GM21447 (cell line): ENCODE results near the gene PTCH1.

Experiments
- ATAC-seq: cut with Tn5 transposase; IDR thresholded peaks from one replicate; pipeline ENCODE4 v1.9.1; 2021; ENCODE audit not compliant: unreplicated experiment

The PTCH1 gene

DNA sequence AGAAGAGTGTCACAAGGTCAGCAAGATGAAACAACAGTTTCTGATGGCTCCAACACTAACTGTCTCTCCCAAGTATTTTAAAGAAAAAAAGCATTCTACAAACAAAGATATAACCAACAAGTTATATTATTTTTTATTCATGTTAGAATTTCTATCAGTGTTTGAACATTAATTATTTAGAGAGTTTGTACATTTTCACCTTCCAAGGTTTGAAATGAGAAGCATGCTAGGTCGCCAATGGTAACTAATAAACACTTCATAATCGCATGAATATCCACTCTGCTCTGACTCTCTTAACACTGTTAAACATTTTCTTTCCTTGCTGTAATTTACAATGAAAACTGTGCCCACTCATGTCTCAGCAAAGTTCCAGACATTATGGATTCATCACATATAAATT lies 73.5 kb downstream of the PTCH1 start:
- ATAC-seq = no peak

DNA sequence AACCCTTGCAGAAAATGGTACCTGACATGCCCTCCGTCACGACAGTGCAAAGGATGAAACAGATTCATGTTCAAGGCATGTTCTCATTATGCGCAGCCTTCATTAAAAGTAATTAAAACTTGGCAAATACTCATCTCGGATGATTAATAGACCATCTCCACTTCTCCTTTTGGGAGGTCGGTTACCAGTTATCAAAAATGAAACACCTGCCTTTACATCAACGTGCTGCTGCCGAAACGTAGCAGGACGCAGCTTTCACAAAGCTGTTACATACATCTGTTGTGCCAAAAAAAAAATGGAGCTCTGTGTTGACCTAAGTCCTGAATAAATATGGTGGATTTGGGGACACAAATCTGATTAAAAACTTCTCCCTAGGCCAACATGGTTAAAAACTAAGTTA lies 75.7 kb downstream of the PTCH1 start:
- no peak for ATAC-seq

DNA sequence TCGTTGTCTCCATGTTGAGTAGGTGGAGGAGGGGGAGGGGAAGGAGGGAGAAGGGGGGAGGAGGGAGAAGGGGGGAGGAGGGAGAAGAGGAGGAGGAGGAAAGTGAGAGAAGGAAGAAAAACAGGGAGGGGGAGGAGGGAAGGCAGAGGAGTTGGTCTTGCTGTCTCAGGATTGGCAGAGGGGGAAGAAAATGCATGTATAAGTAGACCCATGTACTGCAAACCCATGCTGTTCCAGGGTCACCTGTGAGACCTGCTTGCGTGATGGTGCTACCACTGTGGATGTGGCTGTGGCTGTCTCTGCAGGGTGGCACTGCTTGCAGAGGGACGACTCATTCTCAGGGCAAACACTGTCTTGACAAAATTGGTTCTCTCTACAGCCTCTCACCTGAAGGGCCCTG lies 76.3 kb downstream of the PTCH1 start:
- ATAC-seq = no peak

DNA sequence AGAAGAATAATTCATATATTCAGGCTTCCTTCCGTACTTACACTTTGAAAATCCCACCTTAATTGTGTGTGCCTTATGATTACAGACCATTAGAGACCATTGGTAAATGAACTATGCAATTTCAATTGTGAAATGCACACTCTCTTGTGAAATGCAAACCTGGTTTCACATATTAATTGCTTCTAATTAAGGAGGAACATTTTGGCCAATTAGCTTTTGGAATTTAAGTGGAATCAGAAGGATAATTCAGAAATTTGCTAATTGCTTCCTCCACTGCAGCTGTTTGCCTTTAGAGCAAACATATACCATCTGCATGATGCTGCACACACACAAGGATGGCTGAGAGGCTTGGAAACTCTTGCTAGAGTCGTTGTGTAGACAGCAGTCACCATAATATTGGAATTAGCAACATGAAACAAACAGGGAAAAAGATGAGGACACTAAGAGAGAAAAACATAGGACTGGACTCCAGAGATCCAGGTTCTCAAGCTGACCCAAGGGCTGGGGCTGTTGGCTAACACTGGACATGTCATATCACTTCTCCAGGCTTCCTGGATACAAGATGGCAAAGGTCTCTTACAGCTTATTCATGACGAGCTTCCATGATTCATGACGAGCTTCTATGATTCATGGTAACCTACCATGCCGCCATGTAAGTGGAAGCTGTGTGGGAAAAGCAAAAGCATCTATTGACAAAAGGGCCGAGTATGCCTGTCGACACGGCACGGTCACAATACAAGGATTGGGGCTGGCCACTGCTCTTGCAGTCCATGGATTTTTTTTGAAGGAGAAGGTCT lies 78.0 kb downstream of the PTCH1 start:
- ATAC-seq = no peak

DNA sequence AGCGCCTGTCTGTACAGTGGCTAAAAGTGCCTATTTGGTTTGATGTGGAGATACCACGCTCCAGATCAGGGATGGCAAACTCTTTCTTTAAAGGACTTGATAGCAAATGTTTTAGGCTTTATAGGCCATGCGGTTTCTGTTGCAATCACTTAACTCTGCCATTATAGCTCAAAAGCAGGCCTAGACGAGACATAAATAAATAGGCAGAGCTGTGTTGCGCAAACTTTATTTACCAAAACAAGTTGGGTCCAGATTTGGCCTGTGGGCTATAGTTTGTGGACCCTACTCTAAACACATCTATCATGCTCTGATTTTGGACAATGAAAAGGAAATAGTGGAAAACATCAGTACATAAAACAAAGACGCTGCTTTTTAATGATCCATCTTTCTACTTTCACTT lies 79.2 kb downstream of the PTCH1 start:
- ATAC-seq = no peak

DNA sequence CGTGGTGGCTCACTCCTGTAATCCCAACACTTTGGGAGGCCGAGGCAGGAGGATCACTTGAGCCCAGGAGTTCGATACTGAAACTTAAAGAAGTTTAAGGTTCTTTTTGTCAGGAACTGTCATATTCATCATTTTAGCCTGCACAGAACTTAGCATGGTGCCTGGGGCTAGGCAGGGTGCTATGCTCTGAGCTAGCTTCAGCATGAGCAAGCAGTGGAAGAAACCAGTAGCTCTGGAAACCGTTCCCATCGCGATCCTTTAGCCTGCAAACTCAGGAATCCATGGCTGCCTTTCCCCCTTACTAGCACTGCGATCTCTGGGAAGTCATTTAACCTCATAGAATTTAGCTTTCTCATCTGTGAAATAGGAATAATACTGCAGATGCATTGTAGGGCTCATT lies 80.4 kb downstream of the PTCH1 start:
- no peak for ATAC-seq

DNA sequence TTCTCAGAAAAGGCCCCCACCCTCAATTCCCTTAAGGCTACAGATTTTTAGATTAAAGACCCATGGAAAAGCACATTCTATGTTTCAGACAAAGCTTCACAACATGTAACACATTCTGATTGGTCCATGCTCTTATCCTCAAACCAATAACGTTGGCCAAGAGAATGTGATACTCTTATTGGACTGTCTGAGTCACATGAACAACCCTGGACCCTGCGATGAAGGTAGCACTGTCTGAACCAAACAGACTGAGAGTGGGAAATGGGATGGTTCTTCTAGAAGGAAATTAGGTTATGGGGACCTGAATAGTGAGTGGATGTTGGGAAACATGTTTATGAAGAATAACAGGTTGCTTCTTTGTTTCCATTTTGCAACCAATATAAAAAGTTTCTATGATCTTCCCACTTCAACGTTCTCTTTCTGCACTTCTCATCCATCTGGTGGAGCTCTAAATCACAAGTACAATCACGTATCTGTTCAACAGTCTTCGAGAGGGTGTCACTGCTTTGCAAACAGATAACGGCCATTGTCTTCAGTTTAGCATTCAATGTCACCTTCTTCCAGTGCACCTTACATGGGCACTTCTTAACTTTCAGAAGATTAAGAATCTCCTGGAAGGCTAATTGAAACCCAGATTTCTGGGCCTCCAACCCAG lies 81.6 kb downstream of the PTCH1 start:
- no peak for ATAC-seq

DNA sequence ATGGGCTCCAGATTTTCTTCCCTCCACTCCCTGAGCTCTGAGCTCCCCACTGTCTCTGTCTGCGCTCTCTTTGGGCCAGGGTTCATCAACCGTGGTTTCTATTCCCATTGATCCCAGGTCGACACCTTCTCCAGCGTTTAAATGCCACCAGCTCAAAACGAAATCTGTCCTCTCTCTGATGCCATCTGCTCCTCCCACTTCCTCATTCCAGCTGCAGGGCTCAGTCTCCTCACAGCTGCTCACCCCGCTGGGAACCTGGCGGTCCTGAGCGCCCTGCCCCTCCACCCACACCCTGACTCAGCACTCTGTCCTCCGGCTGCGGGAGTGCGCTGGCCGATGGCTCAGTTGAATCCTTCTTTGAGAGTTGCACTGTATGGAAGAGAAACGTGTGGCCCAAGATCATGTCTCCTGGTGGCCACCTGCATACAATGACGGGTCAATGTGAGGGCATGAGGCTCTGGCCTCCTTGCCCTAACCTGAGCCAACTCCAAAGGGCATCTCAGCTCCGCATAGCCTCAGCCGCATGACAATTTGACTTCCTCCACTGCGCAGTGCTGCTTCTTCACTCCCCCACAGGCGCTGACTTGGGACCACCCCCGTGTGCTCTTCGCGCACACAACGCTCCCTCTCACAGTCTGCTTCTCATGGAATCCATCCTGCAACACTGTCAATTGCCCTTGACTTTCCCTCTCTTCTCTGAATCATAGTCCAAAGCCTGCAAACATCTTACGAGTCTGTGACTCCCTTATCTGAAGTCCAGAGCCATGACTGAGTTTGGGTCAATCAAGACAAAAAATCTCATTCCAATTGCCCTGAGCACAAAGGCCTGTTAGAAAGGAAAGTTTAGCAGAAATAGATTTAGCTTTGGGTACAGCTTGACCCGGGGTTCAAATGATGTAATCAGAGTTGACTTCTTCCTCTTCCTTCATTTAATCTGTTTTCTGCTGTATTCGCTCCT lies 82.4 kb downstream of the PTCH1 start:
- no peak for ATAC-seq

DNA sequence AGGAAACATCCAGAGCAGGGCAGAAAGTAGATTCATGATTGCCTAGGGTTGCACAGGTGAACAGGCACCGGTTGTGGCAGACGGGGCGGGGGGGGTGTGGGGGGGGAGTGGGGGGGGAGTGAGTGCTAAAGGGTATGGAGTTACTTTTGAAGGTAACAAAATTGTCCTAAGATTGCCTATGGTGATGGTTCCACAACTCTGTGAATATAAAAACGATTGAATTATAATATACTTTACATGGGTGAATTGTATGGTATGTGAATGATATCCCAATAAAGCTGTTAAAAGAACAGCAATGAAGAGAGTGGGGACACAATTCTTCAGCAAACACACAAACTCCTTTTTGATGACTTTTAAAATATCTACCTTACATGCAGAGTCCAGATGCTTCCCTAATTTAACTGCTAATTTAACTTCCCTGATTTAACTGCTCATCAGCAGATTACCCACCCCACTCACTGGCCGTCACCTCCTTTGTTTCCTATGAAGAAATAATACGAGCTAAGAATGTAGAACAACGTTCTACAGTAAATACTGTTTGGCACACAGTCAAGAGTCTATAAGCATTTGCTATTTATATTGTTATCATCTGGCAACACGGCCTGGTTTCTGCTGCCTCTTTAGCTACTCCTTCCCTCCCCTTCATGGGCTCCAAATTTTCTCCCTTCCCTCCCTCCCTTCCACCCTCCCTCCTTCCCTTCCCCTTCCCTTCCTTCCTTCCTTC lies 83.5 kb downstream of the PTCH1 start:
- no peak for ATAC-seq

DNA sequence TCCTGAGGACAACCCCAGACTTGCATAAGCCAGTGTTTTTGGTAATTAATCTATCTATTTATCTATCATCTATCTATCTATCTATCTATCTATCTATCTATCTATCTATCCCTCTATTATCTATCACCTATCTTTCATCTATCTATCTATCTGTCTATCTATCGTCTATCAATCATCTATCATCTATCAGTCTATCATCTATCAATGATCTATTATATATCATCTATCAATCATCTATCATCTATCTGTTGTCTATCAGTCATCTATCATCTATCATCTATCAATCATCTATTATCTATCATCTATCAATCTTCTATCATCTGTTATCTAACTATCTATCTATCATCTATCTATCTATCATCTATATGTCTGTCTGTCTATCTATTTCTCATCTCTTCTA lies 85.5 kb downstream of the PTCH1 start:
- no peak for ATAC-seq

DNA sequence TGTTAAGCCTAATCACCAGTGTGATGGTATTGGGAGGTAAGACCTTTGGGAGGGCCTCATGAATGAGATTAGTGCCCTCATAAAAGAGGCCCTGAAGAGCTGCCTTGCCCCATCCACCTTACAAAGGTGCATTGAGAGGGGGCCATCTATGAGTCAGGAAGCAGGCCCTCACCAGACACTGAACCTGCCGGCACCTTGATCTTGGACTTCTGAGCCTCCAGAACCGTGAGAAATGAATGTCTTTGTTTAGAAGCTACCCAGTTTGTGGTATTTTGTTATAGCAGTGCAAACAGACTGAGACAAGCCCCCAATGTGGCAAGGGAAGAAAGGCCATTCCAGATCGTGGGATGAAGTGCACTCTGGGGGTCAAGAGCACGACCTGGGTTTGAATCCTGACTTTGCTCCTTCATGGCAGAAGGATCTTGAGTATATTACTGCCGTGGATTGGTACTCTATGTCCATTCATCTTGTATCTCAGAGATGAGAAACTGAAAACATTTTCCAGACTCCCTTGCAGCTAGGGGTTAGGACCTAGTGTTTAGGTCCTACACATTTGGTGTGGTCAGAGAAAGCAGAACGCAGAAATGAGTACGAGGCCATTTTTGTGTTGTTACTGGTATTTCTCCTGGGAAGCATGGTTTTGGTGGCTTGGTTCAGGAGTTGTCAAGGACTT lies 86.7 kb downstream of the PTCH1 start:
- no peak for ATAC-seq

DNA sequence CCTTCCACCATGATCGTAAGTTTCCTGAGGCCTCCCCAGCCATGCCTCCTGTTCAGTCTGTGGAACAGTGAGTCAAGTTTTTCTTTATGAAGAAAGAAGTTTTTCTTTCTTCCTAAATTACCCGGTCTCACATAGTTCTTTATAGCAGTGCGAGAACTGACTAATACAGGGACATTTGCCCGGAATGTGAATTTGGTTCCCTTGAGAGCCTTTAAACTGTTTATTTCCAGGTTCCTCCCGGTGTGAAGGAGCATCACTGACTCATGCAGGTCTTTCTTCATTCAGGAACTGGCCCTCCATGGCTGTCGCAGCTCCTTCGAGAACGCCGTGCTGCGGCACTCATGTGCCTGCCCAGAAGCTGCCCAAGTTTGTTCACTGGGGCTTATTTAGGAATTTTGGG lies 87.7 kb downstream of the PTCH1 start:
- ATAC-seq = no peak

DNA sequence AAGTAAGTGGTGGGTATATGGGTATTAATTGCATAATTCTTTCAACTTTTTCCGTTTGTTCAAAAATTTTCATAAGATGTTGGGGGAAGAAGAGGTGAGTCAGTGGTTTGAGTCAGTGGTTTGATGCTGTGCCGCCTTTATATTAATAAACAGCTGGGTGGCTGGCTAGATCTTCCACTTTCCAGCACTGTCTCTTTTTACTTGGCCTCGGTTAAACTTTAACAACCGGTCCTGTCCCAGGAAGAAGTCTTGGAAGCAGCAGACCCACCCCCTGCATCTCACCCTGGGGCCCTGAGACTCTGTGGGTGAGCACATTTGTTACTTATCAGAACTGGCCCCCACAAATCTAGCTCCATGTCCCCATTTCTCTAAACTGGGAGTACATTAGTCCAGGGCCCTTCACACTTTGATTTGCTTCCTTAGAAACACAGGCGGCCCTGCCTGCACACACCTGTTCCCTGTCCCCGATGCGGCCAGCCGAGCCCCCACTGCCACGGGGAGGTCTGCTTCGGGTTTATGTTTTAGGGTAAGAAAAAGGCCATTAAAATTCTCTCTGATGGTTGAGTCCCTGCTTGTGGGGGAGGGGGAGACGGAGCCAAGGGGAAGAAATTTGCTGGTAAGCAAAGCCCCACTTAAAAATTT lies 90.7 kb downstream of the PTCH1 start:
- peak; percentile 27 for ATAC-seq

DNA sequence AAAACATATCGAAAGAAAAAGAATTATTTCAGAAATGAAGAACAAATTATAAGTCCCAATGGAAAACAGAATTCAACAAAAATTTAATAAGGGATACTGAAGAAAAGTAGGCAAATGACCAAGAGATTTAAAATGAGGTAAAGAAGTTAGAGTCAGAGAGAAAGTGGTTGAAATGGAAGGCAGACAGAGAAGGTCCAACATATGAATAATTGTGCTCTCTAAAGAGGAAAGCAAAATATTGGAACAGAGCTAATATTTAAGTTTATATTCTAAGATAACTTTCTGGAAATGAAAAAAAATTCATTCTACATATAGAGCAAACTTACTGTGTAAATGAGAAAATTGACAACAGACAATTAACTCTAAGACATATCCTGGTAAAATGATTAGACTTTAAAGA lies 94.1 kb downstream of the PTCH1 start:
- no peak for ATAC-seq

DNA sequence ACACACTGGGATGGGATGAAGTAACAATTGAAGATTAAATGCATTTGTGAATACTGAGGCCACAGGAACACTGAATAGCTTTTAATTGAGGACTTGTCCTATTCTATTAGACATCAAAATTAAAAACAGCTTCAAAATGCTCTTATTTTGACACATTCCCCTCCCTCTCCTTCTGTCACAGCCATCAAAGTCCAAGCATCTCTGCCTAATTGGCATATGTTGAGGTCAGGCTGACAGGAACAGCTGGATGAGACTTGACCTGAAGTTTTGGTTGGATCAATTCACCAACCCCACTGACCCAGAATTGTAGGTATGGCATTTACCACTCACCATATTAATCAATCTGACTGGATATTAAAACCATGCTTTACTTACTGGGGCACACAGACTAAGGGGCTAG lies 96.3 kb downstream of the PTCH1 start:
- no peak for ATAC-seq

DNA sequence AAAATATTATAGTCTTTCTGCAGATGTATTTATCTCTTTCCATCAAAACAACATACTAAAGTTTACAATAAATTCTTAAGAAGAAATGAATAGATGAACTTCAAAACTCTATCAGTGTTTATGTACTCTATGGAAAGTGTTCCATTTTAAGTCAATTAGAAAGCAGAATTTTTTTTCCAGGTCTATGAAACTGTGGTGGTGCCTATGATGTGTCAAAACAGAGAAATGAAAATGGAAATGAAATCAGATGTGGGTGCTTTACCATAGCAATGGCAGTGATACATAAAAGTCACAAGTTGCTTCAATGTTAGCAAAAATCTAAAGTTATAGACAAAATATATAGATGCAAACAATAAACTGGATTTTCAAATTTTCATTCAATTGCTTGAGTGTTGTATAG lies 97.3 kb downstream of the PTCH1 start:
- no peak for ATAC-seq

DNA sequence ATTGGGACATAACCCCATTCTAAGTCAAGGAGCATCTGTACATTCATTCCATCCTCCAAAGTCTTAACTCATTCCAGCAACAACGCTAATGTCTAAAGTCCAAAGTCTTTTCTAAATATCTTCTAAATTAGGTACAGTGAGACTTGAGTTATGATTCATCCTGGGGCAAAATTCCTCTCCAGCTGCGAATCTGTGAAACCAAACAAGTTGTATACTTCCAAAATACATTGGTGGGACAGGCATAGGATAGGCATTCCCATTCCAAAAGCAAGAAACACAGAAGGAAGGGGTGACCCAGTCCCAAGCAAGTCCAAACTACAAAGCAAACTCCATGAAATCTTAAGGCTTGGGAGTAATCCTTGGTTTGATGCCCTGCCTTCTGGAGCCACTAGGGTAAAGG lies 101.6 kb downstream of the PTCH1 start:
- no peak for ATAC-seq

DNA sequence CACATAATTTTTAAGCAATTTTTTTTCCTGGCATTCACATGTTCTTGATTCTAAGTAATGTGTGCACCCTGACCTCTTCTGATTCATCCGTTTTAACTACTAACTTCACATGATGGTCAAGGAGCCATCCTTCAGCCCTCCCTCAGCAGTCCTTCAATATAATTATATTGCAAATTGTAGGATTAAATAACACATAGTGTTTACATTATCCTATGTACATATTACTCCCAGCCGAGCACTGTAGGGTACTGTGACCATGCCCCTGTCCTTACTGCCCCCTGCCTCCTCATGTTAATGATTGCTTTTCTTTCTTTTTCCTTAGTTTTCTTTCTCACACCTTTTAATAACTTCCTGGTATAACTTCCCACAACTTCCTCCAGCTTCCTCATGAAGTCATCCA lies 103.0 kb downstream of the PTCH1 start:
- ATAC-seq = no peak

DNA sequence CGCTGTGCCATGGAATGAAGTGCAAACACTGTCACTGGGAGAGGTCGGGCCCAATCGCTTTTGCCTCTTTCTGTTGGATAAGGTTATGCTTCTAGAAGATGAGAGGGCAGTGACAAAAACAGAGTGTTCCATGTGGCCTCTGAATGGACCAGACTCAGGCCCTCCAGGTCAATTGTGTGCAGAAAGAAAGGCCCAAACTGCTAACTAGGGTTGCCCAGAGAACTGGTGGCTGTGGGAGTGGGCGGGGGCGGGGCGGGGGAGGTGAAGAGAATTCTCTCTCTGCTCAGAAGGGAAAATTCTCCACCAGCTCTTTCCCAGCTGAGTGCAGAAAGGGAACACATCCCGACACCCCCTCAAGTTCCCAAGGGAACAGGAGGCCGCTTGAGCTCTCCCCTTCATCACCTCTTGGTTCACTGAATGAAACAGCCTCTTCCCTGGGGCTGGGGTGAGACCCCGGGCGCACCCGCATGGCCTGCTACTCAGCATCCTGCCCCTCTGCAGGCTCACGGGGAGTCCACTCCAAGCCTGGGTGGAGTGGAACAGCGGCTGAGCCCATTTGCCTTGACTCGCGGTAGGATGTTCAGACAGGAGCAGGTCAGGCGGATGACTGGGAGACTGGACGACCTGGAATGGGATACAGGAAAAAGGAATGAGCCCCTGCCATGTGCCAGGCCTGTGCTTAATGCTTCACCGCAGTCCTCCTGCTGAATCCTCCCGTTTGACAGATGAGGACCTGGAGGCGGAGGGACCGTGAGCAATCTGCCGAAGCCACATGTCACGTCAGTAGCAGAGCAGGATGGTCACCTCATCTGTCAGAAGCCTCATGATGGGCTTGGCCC lies 105.5 kb downstream of the PTCH1 start:
- no peak for ATAC-seq
